HepG2 (cell line): ENCODE data around the gene GALNT12. TPM values are rescaled to one million over a fixed set of nuclear protein-coding genes. Genes with fewer than 3 reads are reported as not detected.

Experiments
- ATAC-seq: fragments of 200-7000 bp; cut with Tn5 transposase; 3 replicates; pipeline ENCODE4 v1.9.1; 2020; ENCODE audit warnings: mild to moderate bottlenecking, moderate library complexity
- BruUV-seq: library from RNA; stranded (reverse); fragments of 400-500 nt; replicated peaks from 2 replicates; lab custom pipeline; 2021; lab: Mats Ljungman, UMichigan
- CTCF ChIA-PET: fragments of 300-600 bp; formaldehyde crosslinking; extraction: SDS; loops from one replicate; lab custom pipeline; 2021; ENCODE audit warnings: low total read pairs, inconsistent platforms, low intra/inter-chr PET ratio; lab: Yijun Ruan, JAX
- POLR2A ChIA-PET: fragments of 350-600 bp; sonication (Branson Sonifier 250); formaldehyde crosslinking; loops from one replicate; lab custom pipeline; 2020; ENCODE audit warnings: antibody characterized with exemption, inconsistent platforms; lab: Yijun Ruan, JAX
- DNase-seq: peaks from one replicate; pipeline ENCODE4 v3.0.0-alpha.2; 2015; ENCODE audit warnings: low spot score
- FAIRE-seq: peaks from 3 replicates; lab custom pipeline; 2011; peaks lifted over from hg19 to GRCh38; lab: Jason Lieb, UNC
- H2AFZ ChIP-seq: one replicate; pipeline ENCODE4 v1.6.1; 2011; ENCODE audit warnings: low read length, inconsistent platforms
- H3K27ac ChIP-seq: fragments of 300-600 bp; 3 replicates; pipeline ENCODE4 v1.8.0; 2011; ENCODE audit warnings: mixed run types, mild to moderate bottlenecking, mixed read lengths, low read length, inconsistent platforms; ENCODE audit not compliant: insufficient read depth; ENCODE audit errors: extremely low read length
- H3K27me3 ChIP-seq, 2 experiments: fragments of 200-600 bp in 1 of 2; 2 replicates in 1 of 2; 3 replicates in 1 of 2; pipeline versions ENCODE4 v1.6.0 to v1.8.0; 2011; ENCODE audit warnings: low read length in 2 of 2, mild to moderate bottlenecking in 2 of 2, moderate library complexity in 2 of 2, inconsistent platforms in 1 of 2; ENCODE audit not compliant: insufficient read depth in 2 of 2, control insufficient read depth in 1 of 2
- H3K36me3 ChIP-seq, 2 experiments: fragments of 200-600 bp in 1 of 2; replicated peaks in 1 of 2; 2 replicates in 1 of 2; 3 replicates in 1 of 2; pipeline versions ENCODE4 v1.5.1 to v1.8.0; 2011; ENCODE audit warnings: low read length in 2 of 2, inconsistent platforms in 1 of 2; ENCODE audit not compliant: insufficient read depth in 2 of 2, control insufficient read depth in 1 of 2
- H3K4me1 ChIP-seq: 2 replicates; pipeline ENCODE4 v1.5.1; 2012; ENCODE audit warnings: low read length, inconsistent platforms; ENCODE audit not compliant: insufficient read depth
- H3K4me2 ChIP-seq: 2 replicates; pipeline ENCODE4 v1.6.0; 2011; ENCODE audit warnings: low read depth, low read length, inconsistent platforms
- H3K4me3 ChIP-seq, 3 experiments: fragments of 200-600 bp in 1 of 3; sonication (generic), shearing (Covaris generic) in 1 of 3; replicated peaks in 1 of 3; 2 replicates each; pipeline ENCODE4 v1.5.1; 2011 to 2016; ENCODE audit warnings: low read length in 3 of 3, inconsistent platforms in 2 of 3, low read depth in 2 of 3, mild to moderate bottlenecking in 2 of 3, control low read depth in 1 of 3, mixed read lengths in 1 of 3; ENCODE audit not compliant: insufficient read depth in 1 of 3
- H3K79me2 ChIP-seq: one replicate; pipeline ENCODE4 v1.6.1; 2011; ENCODE audit warnings: low read length, inconsistent platforms; ENCODE audit not compliant: insufficient read depth
- H3K9ac ChIP-seq: 2 replicates; pipeline ENCODE4 v1.6.0; 2011; ENCODE audit warnings: mild to moderate bottlenecking, low read depth, low read length, inconsistent platforms; ENCODE audit not compliant: insufficient read depth
- H3K9me3 ChIP-seq: 2 replicates; pipeline ENCODE4 v1.5.1; 2012; ENCODE audit warnings: mild to moderate bottlenecking, low read length
- H4K20me1 ChIP-seq: 2 replicates; pipeline ENCODE4 v1.6.0; 2011; ENCODE audit warnings: inconsistent platforms, mild to moderate bottlenecking, low read length, moderate library complexity; ENCODE audit not compliant: insufficient read depth
- CAMTA2 ChIP-seq: sonication (generic); formaldehyde crosslinking; IDR thresholded peaks from 2 replicates; pipeline ENCODE4 v1.4.0; 2020; ENCODE audit warnings: mild to moderate bottlenecking, missing genetic modification reagents, borderline replicate concordance
- FOSL2 ChIP-seq: sonication (generic); formaldehyde crosslinking; IDR thresholded peaks from 2 replicates; pipeline ENCODE4 v1.4.0; 2020; ENCODE audit warnings: missing genetic modification reagents
- KDM4B ChIP-seq: sonication (generic); formaldehyde crosslinking; IDR thresholded peaks from 2 replicates; pipeline ENCODE4 v1.4.0; 2020; ENCODE audit warnings: missing genetic modification reagents
- LBX2 ChIP-seq: sonication (generic); formaldehyde crosslinking; IDR thresholded peaks from 2 replicates; pipeline ENCODE4 v1.5.0; 2020; ENCODE audit warnings: missing genetic modification reagents, mild to moderate bottlenecking, borderline replicate concordance
- NFYC ChIP-seq: IDR thresholded peaks from 2 replicates; pipeline ENCODE4 v1.6.1; 2016; ENCODE audit warnings: missing genetic modification reagents, missing compliant biosample characterization
- PHF21A ChIP-seq: sonication (generic); formaldehyde crosslinking; IDR thresholded peaks from 2 replicates; pipeline ENCODE4 v1.5.0; 2020; ENCODE audit warnings: mild to moderate bottlenecking, missing genetic modification reagents
- RFX1 ChIP-seq: fragments of 450-650 bp; IDR thresholded peaks from 2 replicates; pipeline ENCODE4 v1.6.1; 2017
- ZKSCAN1 ChIP-seq: fragments of 150-350 bp; IDR thresholded peaks from 2 replicates; pipeline ENCODE4 v1.6.1; 2014; ENCODE audit warnings: low read length
- ZNF317 ChIP-seq: sonication (generic); formaldehyde crosslinking; IDR thresholded peaks from 2 replicates; pipeline ENCODE4 v1.5.0; 2020; ENCODE audit warnings: mild to moderate bottlenecking, missing genetic modification reagents
- ZNF550 ChIP-seq: sonication (generic); formaldehyde crosslinking; IDR thresholded peaks from 2 replicates; pipeline ENCODE4 v1.4.0; 2020; ENCODE audit warnings: mild to moderate bottlenecking, missing genetic modification reagents, borderline replicate concordance
- WGBS: methylation state at CpG from one replicate; pipeline ENCODE4 v1.1.6; 2017; ENCODE audit warnings: low lambda C conversion rate; 5-methylcytosine and 5-hydroxymethylcytosine counted together
- in situ Hi-C: cut with HindIII; loops from 2 replicates; pipeline ENCODE4 v1.10.0; 2017; ENCODE audit warnings: low pct_unique_long_range_greater_than_20kb; ENCODE audit not compliant: extremely low pct_ligation_motif_present
- intact Hi-C: fragments of 100-400 bp; cut with micrococcal nuclease; formaldehyde crosslinking; loops from one replicate; pipeline ENCODE4 v1.10.0; 2022; ENCODE audit not compliant: unreplicated experiment
- polyA plus RNA-seq, 8 experiments: library from polyadenylated mRNA; depleted of rRNA in 3 of 8; stranded (reverse) in 7 of 8; unstranded in 1 of 8; fragments of >200 nt; fragmentation: Illumina TruSeq in 4 of 8; extraction: Trizol in 4 of 8; gene quantifications; 2 replicates each; pipeline versions ENCODE4 v1.2.1 to v1.2.3, GENCODE V29; 2011 to 2016; ENCODE audit warnings: low read depth in 4 of 8, missing spikeins in 1 of 8, mixed read lengths in 1 of 8; ENCODE audit not compliant: insufficient read depth in 1 of 8
- total RNA-seq, 5 experiments: library from RNA; depleted of rRNA; stranded (reverse); fragments of >200 nt; fragmentation: Illumina TruSeq; extraction: Trizol; gene quantifications; 2 replicates each; pipeline ENCODE4 v1.2.3, GENCODE V29; 2016; ENCODE audit warnings: low read depth in 1 of 5
- TF ChIP-seq, protein P1 (sequence below): fragments of 450-650 bp; IDR thresholded peaks from 2 replicates; pipeline ENCODE4 v1.6.1; 2017
- TF ChIP-seq, protein P2 (sequence below): IDR thresholded peaks from 2 replicates; pipeline ENCODE4 v1.6.1; 2012; ENCODE audit warnings: low read depth, low read length, improper control_type of control experiment
- TF ChIP-seq, protein P3 (sequence below): sonication (generic); formaldehyde crosslinking; IDR thresholded peaks from 2 replicates; pipeline ENCODE4 v1.5.0; 2020; ENCODE audit warnings: mild to moderate bottlenecking, missing genetic modification reagents, moderate library complexity

The GALNT12 gene
- total and polyA plus RNA-seq, 2 of the 13 experiments (the other 11 are each of a cell fraction or from before 2014, with no cell fraction given) = 0.07 TPM; not detected in 1

DNA sequence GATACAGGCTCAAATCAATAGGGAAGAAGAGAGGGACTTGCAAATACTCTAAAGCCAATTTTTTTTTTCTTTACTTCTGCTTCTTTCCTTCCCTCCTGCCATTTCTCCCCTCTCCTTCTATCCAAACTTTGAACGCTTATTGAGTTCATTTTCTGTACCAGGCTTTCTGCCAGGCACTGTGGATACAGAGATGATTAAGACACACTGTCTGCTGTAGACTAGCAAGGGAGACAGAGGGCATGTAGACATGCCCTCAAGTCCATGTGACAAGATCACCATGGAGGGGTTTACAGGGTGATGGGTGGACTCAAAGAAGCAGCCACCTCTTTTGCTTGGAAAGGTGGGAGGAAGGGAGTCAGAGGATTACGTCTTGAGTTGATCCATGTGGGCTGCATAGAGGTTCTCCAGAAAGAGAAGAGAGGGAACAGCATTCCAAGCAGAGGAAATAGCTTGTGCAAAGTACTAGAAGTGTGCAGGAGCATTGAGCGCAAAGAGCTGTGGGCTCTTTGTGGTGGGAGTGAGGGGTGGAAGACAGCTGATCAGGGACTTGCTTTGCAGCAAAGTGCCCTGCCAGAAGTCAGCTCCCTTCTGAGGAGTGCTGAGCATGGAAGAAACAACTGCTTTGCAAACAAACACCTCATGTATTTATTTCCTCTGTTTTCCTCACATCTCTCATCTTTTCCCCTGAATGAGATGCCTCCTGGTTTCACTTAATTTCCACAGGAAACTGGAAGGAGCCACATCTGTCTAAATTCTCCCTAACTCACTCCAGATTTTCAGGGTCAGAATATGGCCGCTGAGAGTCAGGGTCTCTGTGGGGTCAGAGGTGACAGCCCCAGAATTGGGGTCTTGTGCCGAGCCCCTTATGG is 71.9 kb downstream of the GALNT12 start (continued):
- TF ChIP-seq, protein P1, sequence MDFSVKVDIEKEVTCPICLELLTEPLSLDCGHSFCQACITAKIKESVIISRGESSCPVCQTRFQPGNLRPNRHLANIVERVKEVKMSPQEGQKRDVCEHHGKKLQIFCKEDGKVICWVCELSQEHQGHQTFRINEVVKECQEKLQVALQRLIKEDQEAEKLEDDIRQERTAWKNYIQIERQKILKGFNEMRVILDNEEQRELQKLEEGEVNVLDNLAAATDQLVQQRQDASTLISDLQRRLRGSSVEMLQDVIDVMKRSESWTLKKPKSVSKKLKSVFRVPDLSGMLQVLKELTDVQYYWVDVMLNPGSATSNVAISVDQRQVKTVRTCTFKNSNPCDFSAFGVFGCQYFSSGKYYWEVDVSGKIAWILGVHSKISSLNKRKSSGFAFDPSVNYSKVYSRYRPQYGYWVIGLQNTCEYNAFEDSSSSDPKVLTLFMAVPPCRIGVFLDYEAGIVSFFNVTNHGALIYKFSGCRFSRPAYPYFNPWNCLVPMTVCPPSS = no peak
- TF ChIP-seq RFX1 = no peak
- TF ChIP-seq, all 625 proteins: peak for 0

DNA sequence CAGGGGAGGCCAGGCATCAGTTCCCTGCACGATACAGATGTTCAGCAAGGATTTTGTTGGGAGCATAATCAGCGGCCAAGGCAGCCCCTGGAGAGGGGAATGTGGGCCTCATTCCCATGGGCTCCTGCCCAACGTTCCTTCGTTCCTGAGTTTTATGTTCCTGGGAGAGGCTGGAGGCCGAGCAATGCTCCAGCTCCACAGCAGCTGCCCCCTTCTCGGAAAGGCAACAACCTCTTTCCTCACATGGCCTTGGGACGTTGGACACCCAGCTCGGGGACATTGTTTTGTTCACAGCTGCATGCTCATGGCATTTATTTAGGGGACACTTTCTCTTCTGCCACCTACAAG is 72.5 kb downstream of the GALNT12 start:
- FAIRE-seq (no peak), DNase-seq (no peak), ATAC-seq (no peak)
- ChIA-PET CTCF (no interaction called here), POLR2A (no interaction called here)
- Histone ChIP-seq H3K79me2 (no peaks in the 10 kb centered on the region), H3K9ac (no peak overlapping the region), H3K9me3 (no peaks in the 10 kb centered on the region), H3K4me2 (no peak overlapping the region), H2AFZ (no peak overlapping the region), H3K4me3 (no peak overlapping the region), H3K36me3 (no peaks in the 10 kb centered on the region), H3K4me1 (no peaks in the 10 kb centered on the region; the same call in 1 of the 2 replicates), H4K20me1 (no peaks in the 10 kb centered on the region), H3K27ac (no peak overlapping the region), H3K27me3 (peaks cover 3 to 11% of the 10 kb centered on the region in 2 experiments; a peak in 2 of 5 replicates)
- intact Hi-C loops = no loop called here
- no TSS peak for BruUV-seq
- 0% methylated on average over 7 of the region's 8 CpGs for WGBS
- in situ Hi-C loops = no loop called here
- no peak for TF ChIP-seq ZNF550 (CRISPR knock-in tag)
- TF ChIP-seq KDM4B (CRISPR knock-in tag) = no peak
- TF ChIP-seq, protein P2, sequence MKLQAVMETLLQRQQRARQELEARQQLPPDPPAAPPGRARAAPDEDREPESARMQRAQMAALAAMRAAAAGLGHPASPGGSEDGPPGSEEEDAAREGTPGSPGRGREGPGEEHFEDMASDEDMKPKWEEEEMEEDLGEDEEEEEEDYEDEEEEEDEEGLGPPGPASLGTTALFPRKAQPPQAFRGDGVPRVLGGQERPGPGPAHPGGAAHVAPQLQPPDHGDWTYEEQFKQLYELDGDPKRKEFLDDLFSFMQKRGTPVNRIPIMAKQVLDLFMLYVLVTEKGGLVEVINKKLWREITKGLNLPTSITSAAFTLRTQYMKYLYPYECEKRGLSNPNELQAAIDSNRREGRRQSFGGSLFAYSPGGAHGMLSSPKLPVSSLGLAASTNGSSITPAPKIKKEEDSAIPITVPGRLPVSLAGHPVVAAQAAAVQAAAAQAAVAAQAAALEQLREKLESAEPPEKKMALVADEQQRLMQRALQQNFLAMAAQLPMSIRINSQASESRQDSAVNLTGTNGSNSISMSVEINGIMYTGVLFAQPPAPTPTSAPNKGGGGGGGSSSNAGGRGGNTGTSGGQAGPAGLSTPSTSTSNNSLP = no peak
- TF ChIP-seq PHF21A (CRISPR knock-in tag) = no peak
- no peak for TF ChIP-seq CAMTA2 (CRISPR knock-in tag)
- no peak for TF ChIP-seq RFX1
- no peak for TF ChIP-seq ZKSCAN1
- TF ChIP-seq NFYC (CRISPR knock-in tag) = no peak
- TF ChIP-seq, protein P3, sequence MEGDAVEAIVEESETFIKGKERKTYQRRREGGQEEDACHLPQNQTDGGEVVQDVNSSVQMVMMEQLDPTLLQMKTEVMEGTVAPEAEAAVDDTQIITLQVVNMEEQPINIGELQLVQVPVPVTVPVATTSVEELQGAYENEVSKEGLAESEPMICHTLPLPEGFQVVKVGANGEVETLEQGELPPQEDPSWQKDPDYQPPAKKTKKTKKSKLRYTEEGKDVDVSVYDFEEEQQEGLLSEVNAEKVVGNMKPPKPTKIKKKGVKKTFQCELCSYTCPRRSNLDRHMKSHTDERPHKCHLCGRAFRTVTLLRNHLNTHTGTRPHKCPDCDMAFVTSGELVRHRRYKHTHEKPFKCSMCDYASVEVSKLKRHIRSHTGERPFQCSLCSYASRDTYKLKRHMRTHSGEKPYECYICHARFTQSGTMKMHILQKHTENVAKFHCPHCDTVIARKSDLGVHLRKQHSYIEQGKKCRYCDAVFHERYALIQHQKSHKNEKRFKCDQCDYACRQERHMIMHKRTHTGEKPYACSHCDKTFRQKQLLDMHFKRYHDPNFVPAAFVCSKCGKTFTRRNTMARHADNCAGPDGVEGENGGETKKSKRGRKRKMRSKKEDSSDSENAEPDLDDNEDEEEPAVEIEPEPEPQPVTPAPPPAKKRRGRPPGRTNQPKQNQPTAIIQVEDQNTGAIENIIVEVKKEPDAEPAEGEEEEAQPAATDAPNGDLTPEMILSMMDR = no peak
- no peak for TF ChIP-seq ZNF317 (CRISPR knock-in tag)
- TF ChIP-seq FOSL2 (CRISPR knock-in tag) = no peak
- no peak for TF ChIP-seq LBX2 (CRISPR knock-in tag)
